Activated CD4-positive, alpha-beta T cell treated with anti-CD3 and anti-CD28 coated beads, Interleukin-2, amount 50 U/mL, for 16 hours (primary cell): ENCODE results near the gene YTHDF1.

Experiments
- DNase-seq: peaks from one replicate; pipeline ENCODE4 v3.0.0-alpha.2; 2020

Gene YTHDF1

DNA sequence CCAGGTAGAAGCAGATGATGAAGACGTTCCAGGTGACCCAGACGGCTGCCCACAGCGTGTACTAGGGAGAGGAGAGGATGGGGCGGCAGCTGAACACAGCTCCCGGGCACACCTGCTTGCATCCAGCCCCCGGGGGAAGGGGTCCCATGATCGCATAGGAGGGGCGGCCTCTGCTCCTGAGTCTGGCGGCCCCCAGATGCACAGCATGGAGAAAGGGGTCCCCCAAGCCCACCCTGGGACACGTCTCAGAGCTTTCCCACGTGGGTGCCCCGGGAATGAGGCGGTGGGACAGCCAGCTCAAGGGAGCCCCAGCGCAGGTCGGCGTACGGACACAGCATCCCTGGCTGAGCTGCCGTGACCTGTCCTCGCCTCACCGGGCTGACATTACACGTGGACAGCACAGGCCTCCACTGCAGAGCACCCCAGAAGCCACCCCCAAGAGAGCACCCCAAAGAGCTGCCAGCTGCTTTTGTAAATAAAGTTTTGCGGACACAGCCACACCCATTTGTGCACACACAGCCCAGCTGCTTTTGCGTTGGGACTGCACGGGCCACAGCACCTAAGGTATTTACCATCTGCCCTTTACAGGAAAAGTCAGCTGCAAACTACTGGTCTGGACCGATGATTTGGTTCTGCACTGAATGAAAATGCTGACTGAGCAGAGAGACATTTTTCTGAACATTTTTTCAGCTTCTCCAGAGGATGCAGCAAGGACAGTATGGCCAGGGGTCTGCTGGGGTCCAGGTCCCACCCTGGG lies 33.1 kb upstream of the YTHDF1 start:
- DNase-seq = no peak

DNA sequence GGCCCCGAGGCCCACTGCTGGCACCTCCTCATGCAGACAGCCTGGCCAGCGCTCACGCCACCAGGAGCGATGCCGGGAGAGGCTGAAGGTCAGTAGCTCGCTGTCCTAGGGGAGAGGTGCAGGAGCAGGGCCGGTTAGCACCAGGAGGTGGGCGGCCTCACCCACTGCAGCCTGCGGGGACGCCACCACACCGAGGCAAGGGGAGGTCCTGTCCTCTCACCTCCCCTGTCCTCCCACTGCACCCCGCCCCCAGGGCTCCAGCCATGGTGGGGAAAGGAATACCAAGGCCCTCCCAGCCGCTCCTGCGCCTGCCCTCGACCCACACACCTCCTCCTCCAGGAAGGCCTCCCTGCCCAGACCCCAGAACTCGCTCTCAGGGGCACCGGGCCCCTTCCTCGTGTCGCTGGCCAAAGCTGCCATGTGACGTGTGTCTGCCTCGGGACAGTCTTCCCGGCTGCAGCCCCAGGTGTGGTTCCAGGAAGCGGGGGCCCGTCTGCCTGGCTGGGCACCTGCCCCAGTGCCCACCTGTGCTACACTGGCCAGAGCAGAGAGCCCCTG lies 31.8 kb upstream of the YTHDF1 start:
- no peak for DNase-seq

DNA sequence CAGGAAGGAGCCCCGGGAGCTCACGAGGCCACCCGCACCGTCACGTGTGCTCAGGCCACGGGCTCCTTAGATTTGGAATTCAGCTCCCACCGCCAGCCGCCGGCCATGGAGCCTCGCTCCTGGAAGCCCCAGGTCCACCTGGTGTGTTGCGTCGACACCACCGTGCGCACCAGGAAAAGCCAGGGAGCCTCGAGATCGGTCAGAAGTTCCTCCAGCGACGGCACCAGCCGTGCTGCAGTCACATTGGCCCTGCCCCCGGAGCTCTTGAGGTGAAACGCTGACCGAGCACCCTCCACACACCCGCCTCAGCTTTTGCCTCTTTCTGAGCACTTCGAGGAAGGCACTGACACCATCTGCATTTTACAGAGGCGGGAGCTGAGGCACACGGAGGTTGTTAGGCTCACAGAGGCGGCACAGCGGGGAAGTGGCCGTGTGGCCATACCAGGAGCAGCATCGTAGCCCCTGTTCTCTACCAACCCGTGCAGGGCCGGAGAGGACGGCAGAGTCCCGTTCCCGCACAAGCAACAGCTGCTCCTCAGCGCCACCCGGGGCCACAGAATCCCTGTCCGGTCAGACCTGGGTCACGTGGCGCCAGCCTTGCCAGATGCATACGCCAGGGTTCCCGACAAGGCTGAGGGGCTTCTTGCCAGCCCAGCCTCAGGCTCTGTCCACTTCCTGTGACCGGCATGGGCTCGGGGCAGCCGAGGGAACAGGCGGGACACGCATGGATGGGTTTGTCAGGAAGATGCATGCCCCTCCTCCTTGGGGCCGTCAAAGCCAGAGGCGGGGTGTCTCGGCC lies 30.8 kb upstream of the YTHDF1 start:
- DNase-seq = no peak

DNA sequence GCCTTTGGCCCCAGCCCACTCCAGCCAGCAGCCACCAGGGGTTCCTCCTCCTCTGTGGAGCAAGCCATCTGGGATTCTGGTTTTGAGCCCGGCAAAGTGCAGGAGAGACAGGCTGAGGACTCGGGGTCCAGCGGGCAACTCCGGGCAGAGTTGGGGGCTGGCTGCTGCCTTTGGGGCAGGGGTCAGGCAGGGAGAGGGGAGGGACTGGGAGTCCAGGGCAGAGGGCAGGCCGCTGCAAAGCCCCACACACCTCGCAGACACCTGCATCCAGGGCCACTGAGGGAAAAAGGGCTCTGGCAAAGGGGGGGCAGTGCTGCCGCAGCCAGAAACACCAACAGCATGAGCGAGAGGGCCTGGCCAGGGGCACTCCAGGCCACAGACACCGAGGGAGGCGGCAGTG lies 28.5 kb upstream of the YTHDF1 start:
- DNase-seq = no peak

DNA sequence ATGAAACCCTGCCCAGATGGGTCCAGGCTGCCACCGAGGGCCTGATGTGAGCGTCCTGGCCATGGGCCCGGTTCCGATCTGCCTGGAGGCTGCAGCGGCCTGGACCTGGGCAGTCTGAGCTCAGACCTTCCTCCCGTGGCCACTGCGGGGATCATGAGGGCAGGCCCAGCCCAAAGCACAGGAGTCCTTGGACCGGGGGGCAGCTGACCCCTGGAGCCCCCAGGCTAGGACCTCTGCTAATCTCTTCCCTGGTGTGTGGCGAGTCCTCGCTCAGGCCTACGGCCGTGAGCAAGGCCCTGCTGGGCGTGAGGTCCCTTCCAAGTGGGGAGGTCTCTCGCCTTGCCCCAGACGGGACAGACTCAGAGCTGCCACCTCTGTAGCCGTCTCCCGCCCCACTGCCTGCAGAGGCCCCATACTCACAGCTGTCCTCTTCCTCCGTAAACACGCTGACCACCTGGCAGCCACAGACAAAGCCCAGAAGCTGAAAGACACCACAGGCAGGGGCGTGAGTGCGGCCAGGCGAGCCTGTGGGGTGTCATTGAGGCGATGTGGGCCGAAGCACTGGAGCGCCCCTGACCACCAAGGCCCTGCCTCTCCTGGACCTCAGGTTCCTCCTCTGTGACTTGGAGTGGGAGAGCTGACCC lies 27.8 kb upstream of the YTHDF1 start:
- no peak for DNase-seq

DNA sequence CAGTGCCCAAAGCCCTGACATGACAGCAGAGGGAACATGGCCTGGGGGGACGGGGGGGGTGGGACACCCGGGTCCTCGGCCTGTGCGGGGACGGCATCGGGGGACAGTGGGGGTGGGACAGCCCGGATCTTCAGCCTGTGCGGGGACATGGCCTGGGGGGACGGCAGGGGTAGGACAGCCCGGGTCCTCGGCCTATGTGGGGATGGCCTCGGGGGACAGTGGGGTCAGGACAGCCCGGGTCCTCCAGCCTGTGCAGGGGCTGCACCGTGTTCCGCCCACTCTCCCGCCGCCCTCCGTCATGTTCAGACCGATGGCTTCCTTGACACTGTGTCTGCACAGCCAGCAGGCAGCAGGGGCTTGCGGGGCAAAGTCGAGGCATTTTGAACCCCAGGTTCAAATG lies 26.8 kb upstream of the YTHDF1 start:
- no peak for DNase-seq

DNA sequence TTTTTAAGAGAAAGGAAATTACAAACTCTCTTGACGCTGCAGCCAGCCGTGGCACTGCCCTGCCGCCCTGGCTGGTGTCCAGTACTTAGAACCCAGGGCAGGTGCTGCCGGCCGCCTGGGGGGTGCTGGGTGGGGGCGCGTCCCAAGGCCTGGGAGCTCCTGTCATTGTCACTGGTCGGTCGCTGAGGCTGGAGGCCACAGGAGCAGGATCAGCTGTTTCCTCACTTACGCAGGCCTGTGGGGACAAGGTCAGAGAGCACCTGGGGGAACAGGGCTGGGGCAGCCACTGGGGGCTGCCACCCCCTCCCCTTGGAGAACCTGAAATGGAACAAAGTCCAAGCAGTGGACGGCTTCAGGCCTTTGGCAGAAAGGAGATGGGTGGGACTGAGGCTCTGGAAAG lies 25.3 kb upstream of the YTHDF1 start:
- DNase-seq = no peak

DNA sequence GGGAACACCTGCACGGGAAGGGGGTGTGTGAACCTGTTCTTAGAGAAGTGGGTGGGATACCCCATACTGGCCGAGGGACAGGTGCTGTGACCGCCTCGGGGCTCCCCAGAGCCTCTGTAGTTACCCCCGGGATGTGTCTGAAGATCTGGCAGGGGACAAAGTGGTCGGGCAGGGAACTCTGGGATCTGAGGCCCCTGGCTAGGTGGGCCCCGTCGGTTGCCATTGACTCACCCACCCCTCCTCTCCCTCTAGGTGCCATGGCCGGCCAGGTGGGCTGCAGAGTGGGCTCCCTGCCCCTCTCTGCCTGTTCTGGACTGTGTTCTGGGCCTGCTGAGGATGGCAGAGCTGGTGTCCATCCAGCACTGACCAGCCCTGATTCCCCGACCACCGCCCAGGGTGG lies 24.1 kb upstream of the YTHDF1 start:
- no peak for DNase-seq

DNA sequence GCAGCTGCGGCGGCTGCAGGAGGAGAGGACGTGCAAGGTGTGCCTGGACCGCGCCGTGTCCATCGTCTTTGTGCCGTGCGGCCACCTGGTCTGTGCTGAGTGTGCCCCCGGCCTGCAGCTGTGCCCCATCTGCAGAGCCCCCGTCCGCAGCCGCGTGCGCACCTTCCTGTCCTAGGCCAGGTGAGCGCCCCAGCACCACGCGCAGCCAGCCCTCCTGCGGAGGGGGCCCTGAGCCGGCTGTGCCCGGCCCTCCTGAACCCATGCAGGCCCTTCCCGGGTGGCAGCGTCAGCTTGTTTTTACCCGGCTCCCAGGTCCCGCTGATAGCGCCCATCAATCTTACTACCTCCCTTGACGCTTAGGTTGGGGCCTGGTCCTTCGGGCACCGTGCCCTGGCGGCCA lies 23.5 kb upstream of the YTHDF1 start:
- no peak for DNase-seq

DNA sequence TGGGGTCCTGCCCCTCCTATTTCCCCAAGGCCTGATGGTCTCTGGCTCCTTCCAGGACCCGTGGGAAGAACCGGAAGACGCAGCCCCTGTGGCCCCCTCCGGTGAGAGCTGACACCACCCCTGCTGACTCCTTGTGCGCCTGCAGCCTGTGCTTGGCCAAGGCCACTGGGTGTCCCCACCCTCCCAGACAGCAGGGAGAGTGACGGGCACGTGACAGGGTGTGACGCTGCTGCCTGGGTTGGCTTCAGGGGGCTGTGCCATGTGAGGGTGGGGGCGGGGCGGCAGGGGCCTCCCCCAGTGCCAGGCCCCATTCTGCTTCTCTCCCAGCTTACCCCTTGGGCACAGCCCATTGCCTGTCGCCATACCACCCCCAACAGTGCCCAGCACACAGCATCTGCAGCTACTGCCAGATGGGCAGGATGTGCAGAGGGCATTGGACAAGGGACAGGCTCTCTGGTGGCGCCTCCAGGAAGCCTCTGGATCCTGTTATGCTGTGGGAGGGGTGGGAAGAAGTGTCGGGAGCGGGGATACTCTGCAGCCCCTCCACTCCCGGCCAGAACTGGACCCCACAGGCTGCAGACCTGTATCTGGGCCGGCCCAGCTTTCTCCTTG lies 22.7 kb upstream of the YTHDF1 start:
- no peak for DNase-seq

DNA sequence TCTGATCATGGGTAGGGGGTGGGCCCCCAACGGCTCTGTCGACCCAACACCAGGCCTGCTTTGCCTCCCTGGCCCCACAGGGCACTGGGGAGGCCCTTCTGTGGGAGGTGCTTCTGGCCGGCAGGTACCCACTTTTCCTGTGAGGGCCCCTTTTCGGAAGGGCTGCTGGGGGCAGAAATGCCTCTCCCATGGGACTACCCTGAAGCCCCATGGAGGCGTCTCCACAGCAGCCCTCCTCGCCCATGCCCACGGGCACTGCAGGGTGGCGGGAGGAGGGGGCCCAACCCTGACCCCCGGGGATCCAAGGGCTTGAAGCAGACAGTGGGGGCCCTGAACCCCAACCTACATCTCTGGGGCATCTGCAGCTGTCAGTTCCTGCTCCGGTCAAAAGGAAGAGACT lies 22.1 kb upstream of the YTHDF1 start:
- no peak for DNase-seq

DNA sequence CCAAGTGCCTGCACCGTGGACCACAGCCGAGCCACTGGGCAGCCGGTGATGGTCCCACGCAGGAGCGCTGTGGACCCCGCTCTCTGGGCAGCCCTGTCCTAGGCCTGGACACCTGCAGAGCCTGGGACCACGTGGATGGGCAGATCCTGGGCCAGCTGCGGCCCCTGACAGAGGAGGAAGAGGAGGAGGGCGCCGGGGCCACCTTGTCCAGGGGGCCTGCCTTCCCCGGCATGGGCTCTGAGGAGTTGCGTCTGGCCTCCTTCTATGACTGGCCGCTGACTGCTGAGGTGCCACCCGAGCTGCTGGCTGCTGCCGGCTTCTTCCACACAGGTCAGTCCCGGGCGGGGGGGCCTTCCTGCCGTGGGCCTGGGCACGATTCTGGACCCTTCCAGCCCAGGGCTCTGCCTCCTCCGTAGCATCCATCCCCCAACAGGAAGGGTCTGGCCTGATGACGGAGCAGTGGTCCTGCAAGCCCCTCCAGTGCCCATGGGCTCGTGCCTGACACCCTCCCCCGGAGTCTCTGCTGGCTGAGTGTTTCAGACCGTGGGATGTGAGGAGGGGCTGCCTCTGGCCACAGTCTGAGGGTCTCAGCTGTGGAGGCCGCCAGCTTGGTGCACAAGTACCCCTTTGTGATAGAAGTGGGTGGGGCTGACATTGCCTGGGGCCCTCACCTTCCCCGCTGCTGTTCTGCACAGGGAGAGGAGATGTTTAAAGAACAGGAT lies 20.3 kb upstream of the YTHDF1 start:
- DNase-seq = no peak

DNA sequence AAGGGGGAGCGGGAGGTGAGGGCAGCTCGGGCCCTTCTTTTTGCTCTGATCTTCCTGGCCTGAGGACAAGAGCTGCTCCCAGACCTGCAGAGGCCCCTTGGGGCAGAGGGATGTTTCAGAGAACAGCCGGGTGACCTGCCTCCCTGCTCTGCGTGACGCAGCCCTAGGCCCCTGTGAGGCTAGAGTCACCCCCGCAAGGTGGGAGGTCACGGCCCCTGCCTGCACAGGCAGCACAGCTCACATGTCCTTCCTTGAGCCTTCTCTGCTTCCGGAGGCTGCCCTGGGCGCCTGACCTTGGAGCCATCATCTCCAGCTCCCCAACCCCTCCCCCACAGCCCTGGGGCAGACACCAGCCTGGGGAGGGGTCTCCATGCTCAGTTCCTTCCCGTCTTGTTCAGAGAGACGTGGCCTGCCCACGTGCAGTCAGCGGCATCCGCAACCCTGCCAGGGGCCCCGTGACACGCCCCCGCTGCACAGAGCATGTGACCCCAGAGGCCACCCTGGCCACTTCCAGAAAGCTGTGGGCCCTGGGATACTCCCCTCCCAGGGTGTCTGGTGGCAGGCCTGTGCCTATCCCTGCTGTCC lies 19.6 kb upstream of the YTHDF1 start, which contains the start of gene BIRC7:
TSS of gene BIRC7 (plus strand) at position 507 of the 585 bp plus-strand sequence. CDS start 192 bp downstream, outside the sequence.
- no peak for DNase-seq

DNA sequence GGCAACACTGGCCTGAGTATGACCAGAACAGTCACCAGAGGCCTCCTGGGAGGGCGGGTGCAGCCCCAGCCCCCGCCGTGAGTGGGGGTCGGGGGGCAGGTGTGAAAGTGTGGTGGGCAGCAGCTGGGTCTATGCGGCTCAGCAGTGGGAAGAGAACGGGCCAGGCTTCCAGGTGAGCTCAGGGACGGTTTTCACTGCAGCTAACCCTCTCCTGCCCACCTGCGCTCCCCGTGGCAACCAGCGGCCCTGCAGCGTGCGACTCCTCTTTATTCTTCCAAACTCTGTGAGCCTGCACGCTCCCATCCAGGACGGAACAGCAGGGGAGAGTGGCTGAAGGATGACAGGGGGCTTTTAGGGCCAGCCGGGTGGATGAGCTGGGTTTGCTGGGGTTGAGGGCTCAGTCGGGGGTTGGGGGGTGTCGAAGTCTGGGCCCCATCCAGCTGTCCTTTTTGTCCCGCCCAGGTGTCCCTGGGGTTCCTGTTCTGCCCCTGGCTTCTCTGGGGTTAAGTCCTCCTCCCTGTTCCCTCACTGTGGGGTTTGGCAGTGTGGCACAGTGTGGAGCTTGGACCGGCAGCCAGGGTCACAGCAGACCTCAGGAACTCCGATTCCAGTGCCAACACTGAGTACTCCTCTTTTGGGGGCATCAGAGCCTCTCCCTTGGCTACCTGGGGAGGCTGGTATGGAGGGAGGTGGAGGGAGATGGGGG lies 18.9 kb upstream of the YTHDF1 start:
- DNase-seq = no peak

DNA sequence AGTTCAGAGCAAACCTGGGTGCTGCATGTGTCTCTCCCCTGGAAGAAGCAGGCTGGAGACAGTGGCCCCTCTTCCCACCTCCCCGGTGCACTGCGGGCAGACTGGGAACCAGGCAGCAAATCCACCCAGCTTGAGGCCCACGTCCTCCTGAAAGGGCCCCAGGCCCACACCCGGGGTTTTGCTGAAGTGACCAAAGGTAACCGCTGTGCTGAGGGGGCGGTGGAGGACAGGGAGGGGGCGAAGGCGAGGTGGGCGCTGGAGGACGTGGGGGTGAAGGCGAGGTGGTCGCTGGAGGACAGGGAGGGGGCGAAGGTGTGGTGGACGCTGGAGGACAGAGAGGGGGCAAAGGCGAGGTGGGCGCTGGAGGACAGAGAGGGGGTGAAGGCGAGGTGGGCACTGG lies 18.0 kb upstream of the YTHDF1 start:
- no peak for DNase-seq

DNA sequence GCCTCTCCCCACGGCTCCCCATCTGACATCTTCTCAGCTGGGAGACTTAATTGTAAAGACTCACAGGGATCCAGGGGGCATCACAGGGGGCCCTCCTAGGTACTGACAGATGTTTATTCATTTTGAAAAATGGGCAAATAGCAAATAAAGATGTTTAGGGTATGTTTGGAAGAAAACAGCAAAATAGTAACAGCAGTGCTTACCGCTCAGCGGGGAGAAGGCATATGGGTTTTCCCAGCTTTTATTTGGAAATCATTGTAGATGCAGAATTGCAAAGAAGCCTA lies 17.1 kb upstream of the YTHDF1 start:
- no peak for DNase-seq

DNA sequence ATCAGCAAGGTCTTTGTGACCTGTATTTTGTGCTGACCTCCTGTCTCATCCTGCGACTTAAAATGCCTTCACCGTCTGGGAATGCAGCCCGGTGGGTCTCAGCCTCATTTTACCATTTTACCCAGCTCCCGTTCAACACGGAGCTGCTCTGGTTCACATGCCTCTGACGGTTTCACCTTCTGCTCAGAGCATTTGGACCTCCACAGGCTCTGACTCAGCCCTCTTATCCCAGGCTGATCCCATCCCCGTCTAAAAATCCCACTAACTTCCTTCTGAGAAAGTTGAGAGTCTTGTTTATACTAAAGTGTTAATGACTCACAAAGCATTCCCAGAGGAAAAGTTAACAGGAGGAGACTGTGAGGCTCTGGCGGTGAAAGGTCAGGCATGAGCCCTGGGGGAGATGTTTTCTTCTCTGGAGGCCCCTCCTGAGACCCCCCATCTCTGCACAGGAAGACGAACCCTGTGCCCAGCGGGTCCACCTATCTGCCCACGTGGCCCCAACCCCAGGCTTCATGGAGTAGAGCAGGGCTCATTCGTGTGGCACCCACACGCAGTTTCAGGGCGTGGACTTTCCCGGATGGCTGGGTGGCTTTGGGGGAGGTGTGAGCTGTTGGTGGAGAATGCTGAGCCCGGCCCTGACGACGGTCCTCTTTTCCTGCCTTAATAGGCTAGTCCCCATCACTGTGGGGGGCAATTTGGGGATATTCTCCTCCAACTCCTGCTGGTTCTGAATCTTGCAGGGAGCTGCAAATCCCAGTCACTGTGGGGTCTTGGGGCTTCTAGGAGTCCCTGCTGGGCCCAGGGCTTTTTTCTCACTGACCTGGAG lies 16.5 kb upstream of the YTHDF1 start:
- DNase-seq = no peak

DNA sequence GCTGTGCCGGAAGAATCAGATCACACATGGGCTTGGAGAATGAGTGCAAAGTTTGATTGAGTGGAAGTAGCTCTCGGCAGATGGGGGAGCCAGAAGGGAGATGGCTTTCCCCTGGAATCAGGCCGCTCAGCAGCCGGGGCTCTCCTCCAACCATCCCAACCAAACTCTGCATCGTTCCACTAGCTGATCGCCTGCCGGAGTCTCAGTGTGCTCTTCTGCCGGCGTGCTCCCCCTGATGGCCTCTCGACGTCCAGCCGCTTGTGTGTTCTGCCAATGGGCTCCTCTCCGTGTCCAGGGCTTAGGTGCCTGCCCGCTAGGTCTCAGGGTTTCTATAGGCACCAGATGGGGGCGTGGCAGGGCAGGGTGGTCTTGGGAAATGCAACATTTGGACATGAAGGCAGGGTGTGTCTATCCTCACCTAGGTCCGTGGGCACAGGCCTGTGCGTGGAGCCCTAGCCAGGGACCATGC lies 14.9 kb upstream of the YTHDF1 start:
- no peak for DNase-seq

DNA sequence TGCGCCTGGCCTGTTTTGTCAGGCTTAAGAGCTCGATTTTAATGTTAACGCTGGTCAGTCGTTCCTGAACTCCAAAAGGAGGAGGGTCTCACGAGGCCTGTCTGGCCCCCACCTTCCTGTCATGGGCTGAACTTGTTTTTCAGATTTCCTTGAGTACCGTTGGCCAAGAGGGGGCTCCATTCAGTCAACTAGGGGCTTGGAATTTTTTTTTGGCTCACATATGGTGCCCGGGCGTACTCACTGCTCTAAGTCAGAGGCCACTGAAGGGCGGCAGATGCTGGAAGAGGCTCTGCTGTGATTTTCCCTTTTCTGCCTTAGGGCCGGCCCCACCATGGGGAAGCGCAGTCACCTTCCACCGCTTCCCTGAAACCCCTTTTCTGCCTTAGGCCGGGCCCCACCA lies 12.9 kb upstream of the YTHDF1 start:
- DNase-seq = no peak

DNA sequence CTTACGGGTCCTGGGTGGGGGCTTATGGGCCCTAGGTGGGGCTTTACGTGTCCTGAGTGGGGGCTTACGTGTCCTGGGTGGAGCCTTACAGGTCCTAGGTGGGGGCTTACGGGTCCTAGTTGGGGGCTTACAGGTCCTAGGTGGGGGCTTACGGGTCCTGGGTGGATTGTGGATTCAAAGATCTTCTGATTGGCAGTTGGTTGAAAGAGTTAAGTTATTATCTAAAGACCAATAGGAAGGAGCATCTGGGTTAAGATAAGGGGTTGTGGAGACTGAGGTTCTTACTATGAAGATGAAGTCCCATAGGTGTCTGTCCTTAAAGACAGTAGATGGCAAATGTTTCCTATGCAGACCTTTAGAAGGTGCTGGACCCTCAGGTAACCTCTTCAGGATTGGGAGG lies 11.3 kb upstream of the YTHDF1 start:
- no peak for DNase-seq
